ENCODE results near the gene ZNF727.
A peak's percentile ranks its signal among the peaks of the same experiment; 100 is the strongest.
"Not testable (repeated sequence)": the region's sequence is repeated elsewhere in the genome, so short reads cannot be mapped to it uniquely, and the experiment has no call there.

Gene ZNF727

GRCh38 chr7:64045301-64046040, at the start of gene ZNF727:
ZNF727 (plus strand) TSS chr7:64045434; CDS start chr7:64045622, 188 bp downstream.
- DNase-seq (ENCODE audit: low spot score), result no peak

- DNase-seq (ENCODE audit: low spot score), result no peak
These were observed 46.7 kb upstream of the ZNF727 start, which contains the start of gene ZNF722 for GRCh38 chr7:63998549-63998948. ZNF722 (plus strand) TSS chr7:63998849; CDS start chr7:63998962, 113 bp downstream.

GRCh38 chr7:64015496-64015895, 29.7 kb upstream of the ZNF727 start:
- not testable (repeated sequence) for DNase-seq (ENCODE audit: low spot score)

- DNase-seq (ENCODE audit: low spot score), result no peak
These were observed 9.8 kb upstream of the ZNF727 start for GRCh38 chr7:64035388-64035787.

- DNase-seq (ENCODE audit: low spot score), result no peak
These were observed 8.1 kb upstream of the ZNF727 start for GRCh38 chr7:64037095-64037494.

- DNase-seq (ENCODE audit: low spot score), result no peak
These were observed 781 bp downstream of the ZNF727 start for GRCh38 chr7:64046041-64046389.

DNA sequence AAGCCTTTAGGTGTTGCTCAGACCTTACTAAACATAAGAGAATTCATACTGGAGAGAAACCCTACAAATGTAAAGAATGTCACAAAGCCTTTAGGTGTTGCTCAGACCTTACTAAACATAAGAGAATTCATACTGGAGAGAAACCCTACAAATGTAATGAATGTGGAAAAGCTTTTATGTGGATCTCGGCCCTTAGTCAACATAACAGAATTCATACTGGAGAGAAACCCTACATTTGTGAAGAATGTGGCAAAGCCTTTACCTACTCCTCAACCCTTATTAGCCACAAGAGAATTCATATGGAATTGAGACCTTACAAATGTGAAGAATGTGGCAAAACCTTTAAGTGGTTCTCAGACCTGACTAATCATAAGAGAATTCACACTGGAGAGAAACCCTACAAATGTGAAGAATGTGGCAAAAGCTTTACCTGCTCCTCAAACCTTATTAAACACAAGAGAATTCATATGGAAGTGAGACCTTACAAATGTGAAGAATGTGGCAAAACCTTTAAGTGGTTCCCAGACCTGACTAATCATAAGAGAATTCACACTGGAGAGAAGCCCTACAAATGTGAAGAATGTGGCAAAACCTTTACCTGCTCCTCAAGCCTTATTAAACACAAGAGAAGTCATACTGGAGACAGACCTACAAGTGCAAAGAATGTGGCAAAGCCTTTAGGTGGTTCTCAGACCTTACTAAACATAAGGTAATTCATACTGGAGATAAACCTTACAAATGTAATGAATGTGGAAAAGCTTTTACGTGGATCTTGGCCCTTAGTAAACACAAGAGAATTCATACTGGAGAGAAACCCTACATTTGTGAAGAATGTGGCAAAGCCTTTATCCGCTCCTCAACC, 32.8 kb downstream of the ZNF727 start:
- DNase-seq (ENCODE audit: low spot score), result peak; percentile 6

- DNase-seq (ENCODE audit: low spot score), result no peak
These were observed 33.4 kb downstream of the ZNF727 start for GRCh38 chr7:64078699-64078994.

- DNase-seq (ENCODE audit: low spot score), result no peak
These were observed 42.3 kb downstream of the ZNF727 start for GRCh38 chr7:64087501-64087900.

- DNase-seq (ENCODE audit: low spot score), result not testable (repeated sequence)
These were observed 43.6 kb downstream of the ZNF727 start for GRCh38 chr7:64088863-64089262.

Measured in NAMALWA (cell line).